ENCODE measurements around the gene PIGBOS1.

DNA sequence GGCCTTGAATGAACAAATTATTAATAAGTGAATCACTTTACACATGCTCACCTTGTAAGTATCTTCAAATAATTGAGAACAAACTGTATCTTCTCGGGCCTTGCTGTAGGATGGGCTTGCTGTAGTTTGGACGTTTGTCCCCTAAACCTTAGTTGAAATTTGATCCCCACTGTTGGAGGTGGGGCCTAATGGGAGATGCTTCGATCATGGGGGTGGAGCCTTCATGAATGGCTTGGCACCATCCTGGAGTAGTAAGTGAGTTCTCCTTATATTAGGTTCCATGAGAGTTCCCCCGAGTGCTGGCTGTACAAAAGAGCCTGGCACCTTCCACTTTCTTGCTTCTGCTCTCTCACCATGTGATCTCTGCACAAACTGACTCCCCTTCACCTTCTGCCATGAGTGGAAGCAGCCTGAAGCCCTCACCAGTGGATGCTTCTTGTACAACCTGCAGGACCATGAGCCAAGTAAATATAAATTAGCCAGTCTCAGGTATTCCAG is 29.4 kb upstream of the PIGBOS1 start:
- TF ChIP-seq, protein P1, sequence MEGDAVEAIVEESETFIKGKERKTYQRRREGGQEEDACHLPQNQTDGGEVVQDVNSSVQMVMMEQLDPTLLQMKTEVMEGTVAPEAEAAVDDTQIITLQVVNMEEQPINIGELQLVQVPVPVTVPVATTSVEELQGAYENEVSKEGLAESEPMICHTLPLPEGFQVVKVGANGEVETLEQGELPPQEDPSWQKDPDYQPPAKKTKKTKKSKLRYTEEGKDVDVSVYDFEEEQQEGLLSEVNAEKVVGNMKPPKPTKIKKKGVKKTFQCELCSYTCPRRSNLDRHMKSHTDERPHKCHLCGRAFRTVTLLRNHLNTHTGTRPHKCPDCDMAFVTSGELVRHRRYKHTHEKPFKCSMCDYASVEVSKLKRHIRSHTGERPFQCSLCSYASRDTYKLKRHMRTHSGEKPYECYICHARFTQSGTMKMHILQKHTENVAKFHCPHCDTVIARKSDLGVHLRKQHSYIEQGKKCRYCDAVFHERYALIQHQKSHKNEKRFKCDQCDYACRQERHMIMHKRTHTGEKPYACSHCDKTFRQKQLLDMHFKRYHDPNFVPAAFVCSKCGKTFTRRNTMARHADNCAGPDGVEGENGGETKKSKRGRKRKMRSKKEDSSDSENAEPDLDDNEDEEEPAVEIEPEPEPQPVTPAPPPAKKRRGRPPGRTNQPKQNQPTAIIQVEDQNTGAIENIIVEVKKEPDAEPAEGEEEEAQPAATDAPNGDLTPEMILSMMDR (IDR thresholded peaks at IDR 0.05; ENCODE audit: low read depth, low read length, missing input control): no peak
- TF ChIP-seq GABPA (IDR thresholded peaks at IDR 0.05 in 1 of 2, conservative IDR thresholded peaks at IDR 0.05 in 1 of 2) (no peak), TAF1 (conservative IDR thresholded peaks at IDR 0.05) (no peak), SP1 (IDR thresholded peaks at IDR 0.05) (no peak), YY1 (IDR thresholded peaks at IDR 0.05) (no peak)
- TF ChIP-seq, protein P2, sequence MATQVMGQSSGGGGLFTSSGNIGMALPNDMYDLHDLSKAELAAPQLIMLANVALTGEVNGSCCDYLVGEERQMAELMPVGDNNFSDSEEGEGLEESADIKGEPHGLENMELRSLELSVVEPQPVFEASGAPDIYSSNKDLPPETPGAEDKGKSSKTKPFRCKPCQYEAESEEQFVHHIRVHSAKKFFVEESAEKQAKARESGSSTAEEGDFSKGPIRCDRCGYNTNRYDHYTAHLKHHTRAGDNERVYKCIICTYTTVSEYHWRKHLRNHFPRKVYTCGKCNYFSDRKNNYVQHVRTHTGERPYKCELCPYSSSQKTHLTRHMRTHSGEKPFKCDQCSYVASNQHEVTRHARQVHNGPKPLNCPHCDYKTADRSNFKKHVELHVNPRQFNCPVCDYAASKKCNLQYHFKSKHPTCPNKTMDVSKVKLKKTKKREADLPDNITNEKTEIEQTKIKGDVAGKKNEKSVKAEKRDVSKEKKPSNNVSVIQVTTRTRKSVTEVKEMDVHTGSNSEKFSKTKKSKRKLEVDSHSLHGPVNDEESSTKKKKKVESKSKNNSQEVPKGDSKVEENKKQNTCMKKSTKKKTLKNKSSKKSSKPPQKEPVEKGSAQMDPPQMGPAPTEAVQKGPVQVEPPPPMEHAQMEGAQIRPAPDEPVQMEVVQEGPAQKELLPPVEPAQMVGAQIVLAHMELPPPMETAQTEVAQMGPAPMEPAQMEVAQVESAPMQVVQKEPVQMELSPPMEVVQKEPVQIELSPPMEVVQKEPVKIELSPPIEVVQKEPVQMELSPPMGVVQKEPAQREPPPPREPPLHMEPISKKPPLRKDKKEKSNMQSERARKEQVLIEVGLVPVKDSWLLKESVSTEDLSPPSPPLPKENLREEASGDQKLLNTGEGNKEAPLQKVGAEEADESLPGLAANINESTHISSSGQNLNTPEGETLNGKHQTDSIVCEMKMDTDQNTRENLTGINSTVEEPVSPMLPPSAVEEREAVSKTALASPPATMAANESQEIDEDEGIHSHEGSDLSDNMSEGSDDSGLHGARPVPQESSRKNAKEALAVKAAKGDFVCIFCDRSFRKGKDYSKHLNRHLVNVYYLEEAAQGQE (IDR thresholded peaks at IDR 0.05): no peak
- TF ChIP-seq, protein P3, sequence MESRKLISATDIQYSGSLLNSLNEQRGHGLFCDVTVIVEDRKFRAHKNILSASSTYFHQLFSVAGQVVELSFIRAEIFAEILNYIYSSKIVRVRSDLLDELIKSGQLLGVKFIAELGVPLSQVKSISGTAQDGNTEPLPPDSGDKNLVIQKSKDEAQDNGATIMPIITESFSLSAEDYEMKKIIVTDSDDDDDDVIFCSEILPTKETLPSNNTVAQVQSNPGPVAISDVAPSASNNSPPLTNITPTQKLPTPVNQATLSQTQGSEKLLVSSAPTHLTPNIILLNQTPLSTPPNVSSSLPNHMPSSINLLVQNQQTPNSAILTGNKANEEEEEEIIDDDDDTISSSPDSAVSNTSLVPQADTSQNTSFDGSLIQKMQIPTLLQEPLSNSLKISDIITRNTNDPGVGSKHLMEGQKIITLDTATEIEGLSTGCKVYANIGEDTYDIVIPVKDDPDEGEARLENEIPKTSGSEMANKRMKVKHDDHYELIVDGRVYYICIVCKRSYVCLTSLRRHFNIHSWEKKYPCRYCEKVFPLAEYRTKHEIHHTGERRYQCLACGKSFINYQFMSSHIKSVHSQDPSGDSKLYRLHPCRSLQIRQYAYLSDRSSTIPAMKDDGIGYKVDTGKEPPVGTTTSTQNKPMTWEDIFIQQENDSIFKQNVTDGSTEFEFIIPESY (IDR thresholded peaks at IDR 0.05): no peak
